Activated gamma-delta T cell treated with anti-CD3 and anti-CD28 coated beads, Interleukin-2, amount 50 U/mL, for 16 hours (primary cell): ENCODE measurements around the gene GALNT18.

Source experiments
- DNase-seq: peaks from one replicate; pipeline ENCODE4 v3.0.0-alpha.2; 2020; ENCODE audit warnings: low read depth

GALNT18 gene

DNA sequence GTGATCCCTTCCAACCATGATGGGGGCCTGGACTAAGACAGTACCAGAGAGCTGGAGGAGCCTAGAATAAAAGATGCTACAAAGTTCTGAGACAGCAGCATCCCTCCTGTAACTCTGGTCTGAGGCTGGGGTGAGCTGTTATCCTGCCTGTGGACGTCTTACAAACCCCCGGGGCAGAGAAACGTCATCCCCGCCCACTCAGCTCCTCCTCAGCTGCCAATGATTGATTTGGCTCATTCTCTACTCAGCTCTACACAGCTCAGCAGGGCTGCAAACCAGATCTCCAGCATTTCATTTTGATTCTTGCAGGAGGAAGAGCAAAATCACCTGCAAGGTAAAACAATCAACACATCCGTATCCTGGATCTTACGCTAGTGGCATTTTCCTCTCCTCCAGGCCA, 324.2 kb downstream of the GALNT18 start:
- DNase-seq = no peak

DNA sequence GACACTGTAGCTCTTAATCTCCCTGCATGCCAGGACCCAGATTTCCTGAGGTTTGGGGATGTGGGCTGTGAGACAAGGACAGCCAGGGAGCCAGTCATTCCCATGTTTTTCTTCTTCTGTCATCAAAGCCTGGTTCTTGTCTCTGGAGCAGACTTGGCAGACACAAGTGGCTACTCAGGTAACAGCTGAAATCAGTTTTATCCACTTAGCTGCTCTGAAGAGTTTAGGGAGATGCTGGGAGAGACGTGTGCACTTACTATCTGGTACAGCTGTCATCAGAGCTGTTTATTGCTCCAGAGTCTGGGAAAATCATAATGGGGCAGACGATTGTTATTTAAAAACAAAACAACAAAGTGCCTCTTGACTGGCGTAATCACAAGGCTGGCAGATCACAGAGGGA, 325.4 kb downstream of the GALNT18 start:
- DNase-seq = no peak

DNA sequence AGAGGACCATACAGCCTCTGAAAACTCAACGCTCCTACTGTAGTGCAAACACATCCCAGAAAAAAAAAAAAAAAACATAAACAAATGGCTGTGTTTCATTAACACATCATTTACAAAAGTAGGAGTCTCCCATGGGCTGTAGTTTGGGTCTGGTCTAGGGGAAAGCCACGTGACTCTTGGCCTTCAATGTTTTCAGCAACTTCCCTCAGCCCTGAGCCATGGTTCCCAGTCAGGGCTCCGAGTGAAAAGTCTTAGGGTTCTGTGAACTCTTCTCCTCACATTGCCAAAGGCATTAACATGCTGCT, 327.3 kb downstream of the GALNT18 start:
- no peak for DNase-seq

DNA sequence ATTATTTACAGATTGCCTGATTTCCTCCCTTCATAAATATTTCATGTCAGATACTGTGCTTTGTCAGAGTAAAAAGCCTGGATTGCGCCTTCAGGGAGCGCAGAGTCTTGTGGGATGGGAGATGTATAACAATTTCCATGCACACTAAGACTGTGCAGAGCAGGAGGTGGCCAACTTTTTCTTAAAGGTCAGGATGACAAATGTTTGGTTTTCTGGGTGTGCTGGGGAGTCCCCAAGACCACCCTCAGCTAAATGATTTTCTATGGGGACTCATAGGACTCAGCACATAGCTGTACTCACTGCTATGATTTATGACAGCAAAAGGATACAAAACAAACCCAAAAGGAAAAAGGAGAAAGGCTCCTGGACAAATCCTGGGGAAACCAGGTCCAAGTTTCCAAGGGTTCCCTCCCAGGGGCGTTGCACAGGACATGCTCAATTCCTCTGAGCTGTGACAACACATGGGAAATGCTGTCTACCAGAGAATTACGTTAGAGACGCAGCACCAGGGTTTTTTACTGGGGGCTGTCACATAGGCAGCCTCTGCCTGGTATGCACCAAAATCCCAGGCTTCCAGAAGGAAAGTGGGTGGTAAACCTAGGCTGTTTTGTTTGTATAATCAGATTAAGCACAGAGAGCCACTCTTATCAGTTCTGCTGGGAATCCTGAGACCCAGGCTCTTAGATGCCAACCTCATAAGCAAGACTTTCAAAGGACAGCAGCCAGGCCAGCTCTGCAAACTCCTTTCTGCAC, 327.8 kb downstream of the GALNT18 start:
- no peak for DNase-seq

DNA sequence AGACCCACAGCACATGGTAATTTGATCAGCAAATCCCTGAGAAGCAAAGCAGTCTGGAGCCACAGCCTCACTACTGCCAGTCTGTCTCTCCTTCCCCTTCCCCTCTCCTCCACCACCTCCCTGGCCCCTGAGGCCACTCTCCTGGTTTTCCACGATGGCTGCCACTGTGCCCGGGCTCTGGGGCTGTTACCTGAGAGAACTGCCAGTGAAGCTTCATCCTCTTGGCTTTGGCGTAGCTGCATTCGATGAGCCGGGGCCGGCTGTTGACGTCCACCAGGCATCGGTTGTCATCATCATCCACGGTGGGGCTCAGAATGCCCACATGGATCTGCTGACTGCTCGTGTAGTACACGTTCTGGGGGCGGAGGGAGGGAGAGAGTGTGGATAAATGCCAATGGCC, 329.0 kb downstream of the GALNT18 start:
- DNase-seq = no peak

DNA sequence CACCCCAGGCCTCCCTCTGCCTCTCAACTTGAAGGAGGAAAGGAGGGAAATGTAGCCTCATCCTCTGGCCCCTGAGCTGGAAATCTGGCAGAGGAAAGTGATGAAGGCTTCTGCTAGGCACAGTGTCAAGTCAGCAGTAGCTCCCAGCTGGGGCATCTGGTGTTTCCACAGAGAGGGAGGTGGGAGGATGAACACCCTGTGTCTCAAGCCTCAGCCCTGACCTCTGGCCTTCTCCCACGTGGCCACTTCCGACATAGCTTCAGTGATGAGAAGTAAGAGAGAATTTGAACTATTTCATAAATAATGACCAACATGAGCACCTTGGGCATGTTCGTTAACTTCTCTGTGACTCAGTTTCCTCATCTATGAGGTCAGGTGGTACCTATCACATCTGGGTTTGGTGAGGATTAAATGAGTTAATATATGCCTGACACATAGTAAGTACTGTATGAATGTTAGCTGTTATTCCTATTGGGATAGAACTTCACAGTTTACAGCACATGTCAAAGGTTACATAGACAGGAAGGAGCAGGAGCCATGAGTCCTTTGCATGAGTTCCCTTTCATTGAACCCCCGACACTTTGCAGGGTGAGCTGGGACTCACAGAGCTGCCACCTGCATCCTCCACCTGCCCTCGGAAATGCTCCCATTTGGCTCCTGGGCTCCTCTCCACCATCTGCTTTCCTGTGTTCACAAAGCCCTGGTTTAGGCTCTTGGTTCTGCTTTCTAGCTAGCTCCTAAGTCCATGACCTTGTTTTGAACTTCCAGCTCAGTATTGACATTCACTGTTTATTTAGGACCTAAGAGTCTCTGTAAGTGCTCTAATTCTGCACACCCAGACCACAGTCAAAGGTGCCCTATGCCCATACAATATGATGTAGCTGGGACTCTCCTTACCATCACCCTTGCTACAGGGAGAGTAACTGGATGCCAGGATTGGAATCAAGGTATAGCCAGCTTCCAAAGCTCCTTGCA, 330.5 kb downstream of the GALNT18 start:
- DNase-seq = no peak

DNA sequence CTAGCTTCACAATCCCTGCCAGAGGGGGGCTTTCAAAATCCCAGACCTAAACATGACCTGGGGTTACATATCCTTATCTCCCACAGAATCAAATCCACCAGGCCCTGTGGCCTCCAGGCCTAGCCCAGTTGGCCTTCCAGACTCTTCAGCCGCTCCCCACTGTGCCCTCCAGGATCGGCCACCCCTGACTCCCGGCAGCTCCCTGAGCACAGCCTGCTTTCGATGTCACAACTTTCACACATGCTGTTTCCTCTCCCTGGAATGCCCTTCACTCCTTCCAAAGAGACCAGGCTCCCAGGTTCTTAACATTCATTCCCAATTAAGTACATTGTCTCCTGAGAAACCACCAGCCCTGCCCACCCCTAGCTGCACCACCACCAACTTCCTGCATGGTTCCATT, 331.5 kb downstream of the GALNT18 start:
- DNase-seq = no peak

DNA sequence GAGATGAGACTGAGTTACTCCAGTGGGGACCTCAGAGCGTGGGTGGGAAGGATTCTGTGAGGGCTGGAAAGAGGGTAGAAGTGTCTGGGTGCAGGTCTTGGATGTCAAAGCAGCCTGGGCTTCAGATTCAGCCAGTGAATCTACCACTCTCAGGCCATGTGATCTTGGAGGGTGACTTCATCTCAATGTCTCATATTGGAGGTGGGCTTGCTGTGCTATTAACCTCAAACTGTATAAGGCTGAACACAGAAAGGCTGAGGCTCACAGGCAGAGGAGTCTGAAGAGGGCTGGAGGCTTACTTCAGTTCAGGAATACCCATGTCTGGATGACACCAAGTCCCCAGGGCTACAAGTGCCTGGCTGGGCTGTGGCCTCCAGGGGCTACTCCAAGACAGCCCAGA, 332.1 kb downstream of the GALNT18 start:
- no peak for DNase-seq

DNA sequence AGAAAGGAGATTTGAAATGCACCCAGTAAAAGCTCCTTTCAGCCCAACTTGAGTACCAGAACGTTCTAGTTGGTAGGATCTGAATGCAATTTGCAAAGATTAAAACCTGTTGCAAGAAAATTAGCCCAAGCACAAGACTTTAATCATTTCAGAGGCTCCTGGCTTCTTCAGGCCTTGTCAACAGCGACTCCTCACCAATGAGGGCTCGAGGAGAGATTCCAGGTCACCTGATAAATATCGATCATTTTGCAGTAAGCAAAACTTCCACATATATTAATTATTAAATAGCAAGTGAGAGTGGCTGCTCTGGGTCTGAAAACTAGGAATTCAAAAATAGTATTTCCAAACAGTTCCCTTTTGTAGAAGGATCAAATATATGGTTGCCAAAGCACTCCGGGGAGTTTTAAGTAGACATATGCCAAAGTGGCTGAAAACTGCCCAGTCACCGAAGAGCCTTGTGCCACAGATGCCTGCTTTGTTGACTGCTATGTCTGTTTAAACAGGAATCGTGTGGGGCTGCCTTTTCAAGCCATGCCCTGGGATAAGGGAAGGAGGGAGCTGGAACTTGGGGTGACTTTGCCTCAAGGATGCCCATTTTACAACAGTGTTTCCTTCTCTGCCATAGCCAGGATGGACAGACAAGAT, 332.7 kb downstream of the GALNT18 start:
- no peak for DNase-seq

DNA sequence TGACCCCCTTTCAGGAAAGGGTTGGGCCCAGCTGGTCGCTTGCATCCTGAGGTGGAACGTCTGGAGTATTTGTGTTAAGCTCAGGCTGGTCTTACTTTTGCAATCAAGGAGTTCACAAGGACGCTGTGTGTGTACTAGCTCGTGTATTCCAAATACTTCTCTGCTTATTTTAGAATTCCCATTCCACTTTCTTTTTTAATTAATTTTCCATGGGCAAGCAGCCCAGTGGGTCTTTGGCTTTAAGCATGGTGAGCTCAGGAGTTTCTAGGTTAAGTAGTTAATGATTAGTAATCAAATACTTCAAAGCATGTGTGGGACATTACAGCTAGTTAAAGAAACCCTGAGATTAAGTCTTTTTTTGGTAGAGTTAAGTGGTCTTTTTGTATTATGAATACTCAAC, 337.3 kb downstream of the GALNT18 start:
- DNase-seq = no peak

DNA sequence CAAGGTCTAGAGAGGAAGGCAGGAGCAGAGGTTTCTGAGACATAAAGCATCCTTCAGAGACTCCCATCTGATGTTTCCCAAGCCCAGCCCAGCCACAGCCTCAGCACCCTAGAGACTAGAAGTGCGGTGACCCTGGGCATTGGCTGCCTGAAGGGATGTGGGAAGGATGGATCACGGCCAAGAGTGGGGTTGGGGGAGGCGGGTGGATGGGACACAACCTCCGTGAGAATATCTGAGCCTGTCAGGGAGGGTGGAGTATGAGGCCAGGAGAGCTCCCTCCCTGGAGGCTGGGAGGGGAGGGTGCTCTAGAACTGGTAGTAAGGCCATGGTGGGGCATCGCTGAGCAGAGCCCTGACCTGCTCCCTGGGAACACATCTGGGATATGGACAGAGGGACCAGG, 340.2 kb downstream of the GALNT18 start:
- DNase-seq = no peak

DNA sequence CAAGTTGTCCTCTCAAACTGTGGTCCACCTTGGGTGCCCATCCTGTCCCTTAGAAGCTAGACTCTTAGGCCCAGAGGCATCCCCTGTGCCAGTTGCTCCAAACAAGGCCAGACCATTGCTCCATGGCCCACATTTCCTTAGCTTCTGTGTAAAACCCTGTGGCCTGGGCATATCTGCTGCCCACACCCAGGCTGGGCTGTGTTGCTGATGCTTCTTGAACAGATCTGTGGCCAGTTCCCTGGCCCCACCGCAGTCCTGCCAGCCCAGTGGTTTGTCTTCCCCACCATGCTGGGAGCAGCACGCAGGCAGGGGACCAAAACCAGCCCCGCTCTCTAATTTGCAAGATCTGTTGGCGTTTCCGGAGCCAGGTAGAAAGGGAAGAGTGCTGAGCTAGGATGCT, 341.0 kb downstream of the GALNT18 start:
- DNase-seq = no peak

DNA sequence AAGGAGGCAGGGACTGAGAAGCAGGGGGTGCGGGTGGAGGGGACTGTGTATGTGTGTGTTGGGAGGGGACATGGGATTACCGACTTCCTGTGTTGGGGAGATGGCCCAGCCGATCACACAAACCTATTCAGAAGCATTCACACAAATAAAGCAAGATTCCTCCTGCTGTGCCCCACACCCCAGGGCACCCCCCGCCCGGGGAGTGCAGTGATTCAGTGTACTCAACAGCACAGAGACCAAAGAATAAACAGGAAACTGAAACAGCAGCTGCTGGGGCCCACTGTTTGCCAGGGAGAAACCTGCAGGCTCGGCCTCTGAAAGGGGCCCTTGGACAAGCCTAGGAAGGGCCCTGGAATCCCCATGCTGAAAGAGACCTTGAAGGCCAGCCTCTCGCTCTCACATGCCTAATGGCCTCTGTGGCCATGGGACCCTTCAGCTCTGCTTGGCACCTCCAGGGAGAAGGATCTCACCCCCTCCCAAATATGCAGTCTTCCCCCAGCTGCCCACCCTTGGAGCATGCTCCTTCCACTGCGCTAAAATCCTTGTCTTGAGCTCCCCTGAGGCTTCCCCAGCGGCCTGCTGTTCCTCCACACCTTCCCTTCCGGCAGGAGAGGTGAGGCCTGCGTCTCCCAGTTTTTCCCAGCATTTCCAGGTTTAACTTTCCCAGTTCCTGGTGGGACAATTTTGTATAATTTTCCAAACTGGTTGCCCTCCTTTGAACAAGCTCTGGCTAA, 341.7 kb downstream of the GALNT18 start:
- no peak for DNase-seq

DNA sequence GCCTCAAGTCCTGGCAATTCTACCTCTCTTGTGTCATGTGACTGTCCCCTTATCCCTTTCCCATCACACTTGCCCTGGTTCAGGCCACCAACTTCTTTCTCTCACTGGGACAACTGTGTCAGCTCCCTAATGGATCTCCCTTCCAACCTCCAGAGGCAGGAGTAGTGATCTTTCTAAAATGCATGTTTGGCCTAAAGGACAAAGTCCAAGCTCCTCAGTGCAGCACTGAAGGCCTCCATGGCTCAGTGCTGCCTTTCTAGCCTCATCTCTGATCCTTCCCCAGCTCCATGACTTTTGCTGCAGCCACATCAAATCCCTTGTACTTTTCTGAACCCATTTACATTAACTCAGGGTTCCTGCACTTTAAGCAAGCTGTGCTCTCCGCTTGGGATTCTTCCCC, 349.6 kb downstream of the GALNT18 start:
- no peak for DNase-seq

DNA sequence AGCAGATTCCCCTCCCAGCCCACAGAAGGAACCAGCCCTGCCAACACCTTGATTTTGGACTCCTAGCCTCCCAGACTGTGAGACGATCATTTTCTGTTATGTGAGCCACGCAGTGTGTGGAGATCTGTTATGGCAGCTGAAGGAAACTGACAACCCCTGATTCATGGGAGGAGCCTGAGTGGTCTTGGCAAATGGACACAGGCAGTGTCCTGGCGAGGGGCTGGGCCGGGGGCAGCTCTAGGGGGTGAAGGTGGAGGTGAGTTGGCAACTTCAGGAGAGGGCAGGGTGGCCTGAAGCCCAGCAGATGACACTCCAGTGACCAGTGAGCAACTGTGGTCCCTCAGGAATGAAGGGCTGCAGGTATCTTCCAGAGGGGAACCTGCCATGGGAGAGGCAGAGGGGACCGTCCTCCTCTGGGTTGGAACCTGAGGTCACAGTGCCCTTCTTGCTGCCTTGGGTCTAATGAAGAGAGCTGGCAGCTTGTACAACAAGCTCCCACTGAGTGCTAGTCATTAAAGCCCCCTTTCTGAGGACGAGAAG, 351.5 kb downstream of the GALNT18 start:
- DNase-seq = no peak

DNA sequence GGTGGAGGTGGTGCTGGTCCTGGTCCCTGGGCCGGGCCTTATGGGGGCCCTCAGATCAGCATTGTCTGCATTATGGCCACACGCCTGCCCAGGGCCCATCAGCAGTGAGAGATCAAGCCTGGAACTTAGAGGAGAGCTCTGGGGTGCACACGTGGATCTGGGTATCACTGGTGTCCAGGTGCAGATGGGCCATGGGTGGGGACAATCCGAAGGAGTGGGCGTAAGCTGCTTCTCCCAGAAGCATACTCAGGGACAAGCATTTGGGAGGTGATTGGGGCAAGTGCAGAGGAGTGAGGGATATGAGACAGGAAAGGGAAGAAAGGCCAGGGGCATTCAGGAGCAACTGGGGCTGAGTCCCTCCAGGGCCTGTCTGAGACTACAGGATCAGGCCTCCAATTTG, 353.1 kb downstream of the GALNT18 start:
- DNase-seq = no peak

DNA sequence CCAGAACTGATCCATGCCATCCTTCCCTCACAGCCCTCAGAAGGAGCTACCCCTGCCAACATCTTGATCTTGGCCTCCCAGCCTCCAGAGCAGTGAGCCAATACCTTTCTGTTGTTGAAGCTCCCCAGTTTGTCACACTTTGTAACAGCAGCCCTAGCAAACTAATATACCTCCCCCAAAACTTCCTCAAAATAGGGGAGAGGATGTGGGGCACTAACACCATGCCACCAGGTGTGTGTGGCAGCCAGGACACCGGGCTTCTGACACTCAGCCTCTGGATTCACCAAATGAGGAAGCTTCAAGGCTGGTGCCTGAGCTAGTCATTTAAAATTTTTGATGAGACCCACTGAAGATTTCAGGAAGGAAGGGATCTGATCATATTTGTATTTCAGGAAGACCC, 353.7 kb downstream of the GALNT18 start:
- DNase-seq = no peak

DNA sequence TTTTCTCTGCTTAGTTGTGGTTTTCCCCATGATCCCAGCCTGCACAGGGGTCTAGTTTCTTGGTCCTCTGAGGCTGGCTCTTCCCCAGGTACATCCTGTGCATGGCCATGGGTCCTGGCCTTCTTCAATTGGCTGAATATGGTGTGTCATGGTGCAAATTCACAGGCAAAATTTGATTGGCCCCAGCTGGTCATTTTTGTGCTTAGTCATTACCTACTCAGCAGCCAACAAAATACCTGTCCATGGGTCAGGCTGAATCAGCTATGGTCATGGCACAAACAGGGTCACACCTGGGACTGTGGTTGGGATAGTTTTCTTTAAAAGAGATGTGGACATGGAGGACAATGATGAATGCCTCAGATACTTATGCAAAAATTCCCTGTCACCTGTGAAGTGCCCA, 354.5 kb downstream of the GALNT18 start:
- no peak for DNase-seq

DNA sequence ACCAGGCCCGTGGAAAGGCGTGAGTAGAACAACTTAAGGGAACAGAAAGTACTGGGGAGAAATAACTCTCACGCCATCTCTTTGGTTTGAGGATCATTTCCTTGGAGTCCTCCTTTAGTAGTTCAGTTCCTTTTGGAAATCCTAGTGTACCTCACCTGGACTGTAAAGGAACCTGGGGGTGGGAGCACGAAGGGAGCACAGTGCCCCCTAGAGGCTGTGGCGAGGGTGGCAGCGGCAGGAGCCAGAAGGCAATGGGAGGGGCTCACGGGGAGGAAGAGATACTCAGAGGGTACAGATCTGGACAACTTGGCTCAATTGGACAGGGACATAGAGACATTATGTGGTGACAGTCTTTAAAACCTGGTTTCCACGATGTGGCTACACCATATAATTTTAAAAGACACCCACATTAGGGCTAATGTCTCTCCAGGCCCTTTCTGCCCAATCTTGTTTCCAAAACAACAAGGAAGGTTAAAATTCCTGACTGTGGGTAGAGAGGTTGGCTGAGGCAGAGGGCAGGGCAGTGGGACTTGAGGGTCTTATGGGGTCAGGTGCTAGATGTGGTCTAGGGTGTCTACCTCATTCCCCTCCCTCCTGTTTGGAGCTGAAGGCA, 355.7 kb downstream of the GALNT18 start:
- no peak for DNase-seq

DNA sequence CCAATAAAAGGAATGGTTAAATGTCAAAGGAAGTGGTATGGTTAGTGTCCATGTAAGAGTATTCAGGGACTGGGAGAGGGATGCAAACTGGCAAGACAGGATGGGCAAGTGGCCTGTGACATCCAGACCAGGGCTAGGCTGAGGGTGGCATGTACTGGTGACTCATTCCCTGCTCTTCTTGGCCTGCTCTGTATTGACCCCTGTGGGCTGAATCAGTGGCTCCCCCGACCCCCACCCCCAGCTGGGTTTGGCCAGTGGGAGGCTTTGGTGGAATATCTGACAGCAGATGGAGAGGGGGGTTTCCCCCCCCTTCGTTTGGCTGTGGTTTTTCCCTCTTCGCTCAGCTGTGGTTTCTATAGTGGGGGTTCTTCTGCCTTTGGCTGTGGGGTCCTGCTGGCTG, 356.5 kb downstream of the GALNT18 start:
- DNase-seq = no peak

DNA sequence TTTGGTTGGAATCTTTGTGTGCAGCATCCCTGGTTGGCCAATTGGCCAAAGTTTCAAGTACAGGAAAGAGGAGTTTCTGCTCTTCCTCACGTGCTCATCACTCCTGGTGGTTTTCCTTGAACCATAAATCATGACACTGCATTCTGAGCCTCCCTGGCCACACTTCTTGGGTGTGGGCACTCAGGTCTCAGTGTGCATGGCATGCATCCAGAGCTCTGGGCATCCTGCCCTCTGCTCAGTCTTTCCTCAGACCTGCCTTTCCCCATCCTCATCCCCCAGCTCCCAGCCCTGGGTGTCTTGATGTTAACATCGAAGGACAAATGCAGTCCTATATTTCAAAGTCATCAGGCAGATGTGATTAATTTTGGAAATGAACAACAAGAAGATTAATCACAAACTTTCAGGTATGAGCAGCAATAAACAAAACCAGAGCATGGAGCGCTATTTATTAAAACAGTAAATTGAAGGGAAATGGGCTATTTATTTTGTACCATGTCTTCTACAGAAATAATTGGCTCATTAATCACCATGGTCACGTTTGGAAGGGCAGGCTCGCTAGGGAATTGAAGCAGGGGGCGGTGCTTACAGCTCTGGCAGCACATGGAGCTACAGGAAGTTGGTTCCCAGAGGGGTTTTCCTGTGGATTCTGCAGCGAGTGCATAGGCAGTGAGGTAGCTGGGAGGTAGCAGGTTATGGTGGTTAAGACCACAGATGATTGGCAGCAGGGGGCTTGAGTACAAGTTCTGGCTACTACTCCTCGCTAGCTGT, 358.4 kb downstream of the GALNT18 start:
- DNase-seq = no peak
